ENCODE measurements around the gene VSX2. TPM values are rescaled to one million over a fixed set of nuclear protein-coding genes. Genes with fewer than 3 reads are reported as not detected.

Gene VSX2
- polyA plus RNA-seq, 1 donor from 2014 or later: not detected

DNA sequence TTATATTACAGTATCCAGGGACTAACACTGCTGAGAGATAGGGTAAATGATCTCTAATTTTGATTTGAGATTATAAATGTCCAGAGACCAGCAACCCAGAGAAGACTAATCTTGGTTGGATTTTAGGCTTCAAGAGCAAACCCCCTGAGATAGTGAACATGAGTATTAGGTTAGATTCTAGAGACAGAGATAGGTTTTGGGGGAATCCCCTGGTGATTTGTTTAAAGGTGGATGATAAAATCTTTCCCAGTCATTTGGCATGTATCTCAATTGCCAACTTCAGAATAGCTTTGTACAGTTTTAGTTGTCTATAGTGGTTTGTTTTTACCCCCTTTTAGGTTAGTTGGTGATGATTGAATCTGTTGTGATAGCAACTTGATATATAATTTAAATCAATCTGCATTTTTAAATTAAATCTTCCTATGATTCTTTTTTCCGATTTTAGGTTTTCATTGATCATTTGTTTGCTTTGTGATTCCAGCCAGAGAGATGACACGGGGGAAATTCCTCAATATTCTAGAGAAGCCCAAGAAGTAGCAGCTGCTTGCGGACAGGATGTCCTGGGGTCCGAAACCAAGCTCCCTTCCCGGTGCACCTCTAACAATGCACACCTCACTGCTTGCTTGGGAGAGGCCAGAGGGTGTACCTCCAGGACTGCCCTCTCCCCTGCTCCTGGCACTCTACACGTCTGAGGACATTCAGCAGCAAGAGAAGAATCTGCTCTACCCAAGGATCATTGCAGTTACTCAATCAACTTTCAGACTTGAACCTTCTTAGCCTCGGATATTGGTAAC lies 40.6 kb upstream of the VSX2 start:
- Histone ChIP-seq H4K20me1 (ENCODE audit: insufficient read depth) (no peaks in the 10 kb centered on the region), H3K36me3 (ENCODE audit: insufficient read depth, low read length) (no peaks in the 10 kb centered on the region), H3F3A (ENCODE audit: insufficient read depth, low read length, poor library complexity, severe bottlenecking) (no peaks in the 10 kb centered on the region), H3K79me2 (replicated peaks; ENCODE audit: insufficient read depth, low read length) (no peaks in the 10 kb centered on the region), H3K27ac (ENCODE audit: low read length) (no peak overlapping the region), H3K4me3 (ENCODE audit: low read length) (no peak overlapping the region), H3K9me2 (ENCODE audit: insufficient read depth, low read length) (no peaks in the 10 kb centered on the region), H3K4me2 (ENCODE audit: low read length) (no peak overlapping the region), H3K9me3 (ENCODE audit: low read length) (no peaks in the 10 kb centered on the region), H3K27me3 (ENCODE audit: insufficient read depth, low read depth, low read length) (no peaks in the 10 kb centered on the region), H2AFZ (ENCODE audit: low read depth, low read length) (no peak overlapping the region), H3K9ac (ENCODE audit: low read length) (no peak overlapping the region)
- TF ChIP-seq, protein P1, sequence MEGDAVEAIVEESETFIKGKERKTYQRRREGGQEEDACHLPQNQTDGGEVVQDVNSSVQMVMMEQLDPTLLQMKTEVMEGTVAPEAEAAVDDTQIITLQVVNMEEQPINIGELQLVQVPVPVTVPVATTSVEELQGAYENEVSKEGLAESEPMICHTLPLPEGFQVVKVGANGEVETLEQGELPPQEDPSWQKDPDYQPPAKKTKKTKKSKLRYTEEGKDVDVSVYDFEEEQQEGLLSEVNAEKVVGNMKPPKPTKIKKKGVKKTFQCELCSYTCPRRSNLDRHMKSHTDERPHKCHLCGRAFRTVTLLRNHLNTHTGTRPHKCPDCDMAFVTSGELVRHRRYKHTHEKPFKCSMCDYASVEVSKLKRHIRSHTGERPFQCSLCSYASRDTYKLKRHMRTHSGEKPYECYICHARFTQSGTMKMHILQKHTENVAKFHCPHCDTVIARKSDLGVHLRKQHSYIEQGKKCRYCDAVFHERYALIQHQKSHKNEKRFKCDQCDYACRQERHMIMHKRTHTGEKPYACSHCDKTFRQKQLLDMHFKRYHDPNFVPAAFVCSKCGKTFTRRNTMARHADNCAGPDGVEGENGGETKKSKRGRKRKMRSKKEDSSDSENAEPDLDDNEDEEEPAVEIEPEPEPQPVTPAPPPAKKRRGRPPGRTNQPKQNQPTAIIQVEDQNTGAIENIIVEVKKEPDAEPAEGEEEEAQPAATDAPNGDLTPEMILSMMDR (IDR thresholded peaks at IDR 0.05; ENCODE audit: poor library complexity, severe bottlenecking): no peak
- no peak for TF ChIP-seq EZH2 (IDR thresholded peaks at IDR 0.05; ENCODE audit: borderline replicate concordance, insufficient read depth, low read length, poor library complexity, severe bottlenecking)
- TF ChIP-seq MXI1 (conservative IDR thresholded peaks at IDR 0.05; ENCODE audit: poor library complexity, severe bottlenecking): no peak

DNA sequence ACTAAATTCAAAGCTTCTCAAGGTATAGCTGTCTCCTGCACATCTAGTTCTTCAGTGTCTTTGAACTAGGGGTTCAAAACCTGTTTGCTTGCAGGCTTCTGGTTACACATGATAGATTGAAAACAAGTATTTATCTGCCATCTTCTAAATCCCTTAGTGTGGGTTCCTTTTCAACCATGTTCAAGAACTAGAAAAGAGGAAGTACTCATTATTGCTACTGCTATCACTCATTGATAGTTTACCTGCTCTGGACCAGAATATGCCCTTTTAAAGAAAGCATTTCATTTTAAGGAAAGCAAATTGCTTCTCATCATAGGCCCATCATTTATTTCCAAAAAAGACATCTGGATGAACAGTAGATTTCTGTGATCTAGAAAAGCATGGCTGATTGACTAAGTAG lies 37.1 kb upstream of the VSX2 start:
- TF ChIP-seq, protein P2, sequence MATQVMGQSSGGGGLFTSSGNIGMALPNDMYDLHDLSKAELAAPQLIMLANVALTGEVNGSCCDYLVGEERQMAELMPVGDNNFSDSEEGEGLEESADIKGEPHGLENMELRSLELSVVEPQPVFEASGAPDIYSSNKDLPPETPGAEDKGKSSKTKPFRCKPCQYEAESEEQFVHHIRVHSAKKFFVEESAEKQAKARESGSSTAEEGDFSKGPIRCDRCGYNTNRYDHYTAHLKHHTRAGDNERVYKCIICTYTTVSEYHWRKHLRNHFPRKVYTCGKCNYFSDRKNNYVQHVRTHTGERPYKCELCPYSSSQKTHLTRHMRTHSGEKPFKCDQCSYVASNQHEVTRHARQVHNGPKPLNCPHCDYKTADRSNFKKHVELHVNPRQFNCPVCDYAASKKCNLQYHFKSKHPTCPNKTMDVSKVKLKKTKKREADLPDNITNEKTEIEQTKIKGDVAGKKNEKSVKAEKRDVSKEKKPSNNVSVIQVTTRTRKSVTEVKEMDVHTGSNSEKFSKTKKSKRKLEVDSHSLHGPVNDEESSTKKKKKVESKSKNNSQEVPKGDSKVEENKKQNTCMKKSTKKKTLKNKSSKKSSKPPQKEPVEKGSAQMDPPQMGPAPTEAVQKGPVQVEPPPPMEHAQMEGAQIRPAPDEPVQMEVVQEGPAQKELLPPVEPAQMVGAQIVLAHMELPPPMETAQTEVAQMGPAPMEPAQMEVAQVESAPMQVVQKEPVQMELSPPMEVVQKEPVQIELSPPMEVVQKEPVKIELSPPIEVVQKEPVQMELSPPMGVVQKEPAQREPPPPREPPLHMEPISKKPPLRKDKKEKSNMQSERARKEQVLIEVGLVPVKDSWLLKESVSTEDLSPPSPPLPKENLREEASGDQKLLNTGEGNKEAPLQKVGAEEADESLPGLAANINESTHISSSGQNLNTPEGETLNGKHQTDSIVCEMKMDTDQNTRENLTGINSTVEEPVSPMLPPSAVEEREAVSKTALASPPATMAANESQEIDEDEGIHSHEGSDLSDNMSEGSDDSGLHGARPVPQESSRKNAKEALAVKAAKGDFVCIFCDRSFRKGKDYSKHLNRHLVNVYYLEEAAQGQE (IDR thresholded peaks at IDR 0.05; ENCODE audit: borderline replicate concordance): no peak
- no peak for TF ChIP-seq POLR2AphosphoS5 (IDR thresholded peaks at IDR 0.05)
- no peak for TF ChIP-seq TAF1 (IDR thresholded peaks at IDR 0.05; ENCODE audit: low read depth)
- TF ChIP-seq, protein P1 (IDR thresholded peaks at IDR 0.05; ENCODE audit: poor library complexity, severe bottlenecking): no peak
- TF ChIP-seq MXI1 (conservative IDR thresholded peaks at IDR 0.05; ENCODE audit: poor library complexity, severe bottlenecking): no peak
- TF ChIP-seq EZH2 (IDR thresholded peaks at IDR 0.05; ENCODE audit: borderline replicate concordance, insufficient read depth, low read length, poor library complexity, severe bottlenecking): no peak
- no peak for TF ChIP-seq EP300 (conservative IDR thresholded peaks at IDR 0.05; ENCODE audit: poor library complexity, severe bottlenecking)
- TF ChIP-seq SMC3 (conservative IDR thresholded peaks at IDR 0.05; ENCODE audit: poor library complexity): no peak
- TF ChIP-seq RAD21 (conservative IDR thresholded peaks at IDR 0.05): no peak
- no peak overlapping the region for H2AFZ ChIP-seq (ENCODE audit: low read depth, low read length)
- H3K9ac ChIP-seq (ENCODE audit: low read length): no peak overlapping the region
- no peaks in the 10 kb centered on the region for H4K20me1 ChIP-seq (ENCODE audit: insufficient read depth)
- H3K9me3 ChIP-seq (ENCODE audit: low read length): no peaks in the 10 kb centered on the region
- no peaks in the 10 kb centered on the region for H3K9me2 ChIP-seq (ENCODE audit: insufficient read depth, low read length)
- no peaks in the 10 kb centered on the region for H3K36me3 ChIP-seq (ENCODE audit: insufficient read depth, low read length)
- H3K4me3 ChIP-seq (ENCODE audit: low read length): no peak overlapping the region
- no peaks in the 10 kb centered on the region for H3K79me2 ChIP-seq (replicated peaks; ENCODE audit: insufficient read depth, low read length)
- no peaks in the 10 kb centered on the region for H3F3A ChIP-seq (ENCODE audit: insufficient read depth, low read length, poor library complexity, severe bottlenecking)
- no peaks in the 10 kb centered on the region for H3K27me3 ChIP-seq (ENCODE audit: insufficient read depth, low read depth, low read length)
- no peak overlapping the region for H3K4me2 ChIP-seq (ENCODE audit: low read length)
- no peak overlapping the region for H3K27ac ChIP-seq (ENCODE audit: low read length)

Data from neural cell (in vitro differentiated cells).